Measurements from ENCODE around the gene ANKRD34B.

The ANKRD34B gene

DNA sequence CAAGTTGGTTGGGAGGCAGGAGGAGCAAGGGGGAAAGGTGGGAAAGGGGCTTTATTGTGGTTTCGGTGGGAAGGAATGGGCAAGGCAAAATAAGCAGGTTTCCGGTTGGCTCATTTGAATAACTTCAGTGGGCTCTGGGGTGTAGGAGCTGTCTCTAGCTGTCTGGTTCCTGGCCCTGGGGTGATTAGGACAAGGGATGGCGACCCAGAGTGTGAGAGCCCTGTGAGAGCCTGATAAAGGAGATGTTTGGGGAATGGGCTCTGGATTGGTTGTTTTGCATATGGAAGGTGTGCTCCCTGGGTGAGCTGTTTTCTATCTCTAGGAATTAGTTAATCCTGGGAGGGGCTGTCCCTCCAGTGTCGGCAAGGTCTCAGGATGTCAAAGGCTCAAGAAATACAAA is 15.4 kb downstream of the ANKRD34B start:
- H3K36me3 Mint-ChIP-seq = no peaks in the 10 kb centered on the region
- ATAC-seq (replicated peaks) (no peak), DNase-seq (no peak)
- no peak overlapping the region for H3K4me3 Mint-ChIP-seq
- H3K4me1 Mint-ChIP-seq = no peaks in the 10 kb centered on the region
- H3K27ac Mint-ChIP-seq = no peak overlapping the region
- peaks cover 0 to 1% of the 10 kb centered on the region in 2 donors for H3K9me3 Mint-ChIP-seq
- H3K27me3 Mint-ChIP-seq = peaks cover 26 to 38% of the 10 kb centered on the region in 2 donors

DNA sequence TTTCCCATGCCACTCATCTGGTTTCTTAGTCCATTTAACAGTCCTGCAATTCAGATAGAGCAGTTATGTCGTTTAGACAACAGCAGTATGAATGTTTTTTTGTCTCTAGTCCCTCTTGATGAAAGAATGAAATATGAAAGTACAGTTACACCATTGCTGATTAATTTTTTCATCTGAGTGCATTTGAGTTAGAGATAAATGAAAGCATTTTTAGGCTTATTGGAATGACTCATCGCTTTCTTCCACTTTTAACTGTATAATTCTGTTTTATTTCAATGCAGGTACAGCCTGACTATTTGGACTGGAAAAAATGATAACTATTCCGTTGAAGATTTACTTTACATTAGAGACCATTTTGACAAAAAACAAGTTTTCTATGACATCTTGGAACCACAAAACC is 28.7 kb downstream of the ANKRD34B start:
- DNase-seq (no peak), ATAC-seq (replicated peaks) (no peak)
- no peak overlapping the region for H3K4me3 Mint-ChIP-seq
- H3K4me1 Mint-ChIP-seq = no peaks in the 10 kb centered on the region
- no peaks in the 10 kb centered on the region for H3K27me3 Mint-ChIP-seq
- H3K27ac Mint-ChIP-seq = no peak overlapping the region
- H3K36me3 Mint-ChIP-seq = peaks cover 0 to 1% of the 10 kb centered on the region in 2 donors
- peaks cover 5% of the 10 kb centered on the region in 2 donors for H3K9me3 Mint-ChIP-seq

DNA sequence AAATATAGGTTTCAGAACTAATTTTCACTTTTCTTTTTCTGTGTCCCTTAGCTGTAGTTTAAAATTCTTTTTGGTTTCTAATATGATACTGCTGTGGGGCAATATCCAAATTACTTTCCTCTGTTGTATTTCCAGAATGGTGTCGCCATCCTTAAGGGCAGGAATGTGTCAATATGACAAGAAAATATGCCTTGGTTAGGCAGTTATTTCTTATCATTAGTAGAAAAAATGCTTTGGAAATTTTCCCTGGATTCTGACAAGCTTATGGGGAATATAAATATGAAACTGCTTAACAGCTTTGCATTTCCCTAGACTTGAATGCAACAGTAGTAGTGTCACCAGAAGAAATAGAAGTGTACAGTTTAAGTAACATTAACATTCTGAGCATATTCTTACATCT is 29.4 kb downstream of the ANKRD34B start:
- Mint-ChIP-seq H3K27ac (no peak overlapping the region), H3K27me3 (no peaks in the 10 kb centered on the region), H3K36me3 (peaks cover 0 to 1% of the 10 kb centered on the region in 2 donors), H3K4me3 (no peak overlapping the region), H3K4me1 (no peaks in the 10 kb centered on the region), H3K9me3 (peaks cover 5% of the 10 kb centered on the region in 2 donors)
- no peak for DNase-seq
- no peak for ATAC-seq (replicated peaks)

DNA sequence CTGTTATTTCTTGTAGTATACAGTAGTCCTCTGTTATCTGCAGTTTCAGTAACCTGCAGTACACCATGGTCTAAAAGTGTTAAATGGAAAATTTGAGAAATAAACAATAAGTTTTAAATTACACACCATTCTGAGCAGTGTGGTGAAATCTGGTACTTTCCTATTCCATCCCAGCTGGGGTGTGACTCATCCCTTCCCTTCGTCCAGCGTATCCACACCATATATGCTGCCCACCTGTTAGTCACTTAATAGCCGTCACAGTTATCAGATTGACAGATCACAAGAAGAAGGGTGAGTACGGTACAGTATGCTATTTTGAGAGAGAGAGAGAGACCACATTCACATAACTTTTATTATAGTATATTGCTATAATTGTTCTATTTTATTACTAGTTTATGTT is 53.3 kb downstream of the ANKRD34B start:
- peak; percentile 7 for DNase-seq
- ATAC-seq (replicated peaks) = peak; percentile 82 to 97
- no peaks in the 10 kb centered on the region for H3K9me3 Mint-ChIP-seq
- H3K4me3 Mint-ChIP-seq = no peak overlapping the region
- H3K27me3 Mint-ChIP-seq = peaks cover 0 to 3% of the 10 kb centered on the region in 2 donors
- no peaks in the 10 kb centered on the region for H3K36me3 Mint-ChIP-seq
- peaks cover 0 to 2% of the 10 kb centered on the region in 2 donors for H3K4me1 Mint-ChIP-seq
- H3K27ac Mint-ChIP-seq = no peak overlapping the region

DNA sequence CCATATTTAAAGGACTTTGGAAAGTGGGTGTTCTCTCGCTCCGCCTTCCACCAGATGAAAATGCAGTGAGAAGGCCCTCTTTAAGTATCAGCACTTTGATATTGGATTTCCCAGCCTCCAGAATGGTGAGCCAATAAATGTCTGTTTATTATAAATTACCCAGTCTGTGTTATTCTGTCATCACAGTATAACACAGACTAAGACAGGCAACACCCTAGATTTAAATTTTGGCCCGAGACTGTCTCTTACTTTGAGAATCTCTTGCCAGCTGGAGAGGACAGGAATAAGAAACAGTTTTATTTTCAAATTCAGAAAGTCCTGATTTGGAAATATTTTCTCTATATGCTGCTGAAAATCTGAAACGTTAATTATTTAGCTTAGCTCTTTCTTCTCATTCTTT is 60.7 kb downstream of the ANKRD34B start:
- Mint-ChIP-seq H3K4me3 (no peak overlapping the region), H3K36me3 (no peaks in the 10 kb centered on the region), H3K9me3 (no peaks in the 10 kb centered on the region), H3K4me1 (no peaks in the 10 kb centered on the region), H3K27me3 (peaks cover 0 to 3% of the 10 kb centered on the region in 2 donors), H3K27ac (no peak overlapping the region)
- no peak for ATAC-seq (replicated peaks)
- no peak for DNase-seq

DNA sequence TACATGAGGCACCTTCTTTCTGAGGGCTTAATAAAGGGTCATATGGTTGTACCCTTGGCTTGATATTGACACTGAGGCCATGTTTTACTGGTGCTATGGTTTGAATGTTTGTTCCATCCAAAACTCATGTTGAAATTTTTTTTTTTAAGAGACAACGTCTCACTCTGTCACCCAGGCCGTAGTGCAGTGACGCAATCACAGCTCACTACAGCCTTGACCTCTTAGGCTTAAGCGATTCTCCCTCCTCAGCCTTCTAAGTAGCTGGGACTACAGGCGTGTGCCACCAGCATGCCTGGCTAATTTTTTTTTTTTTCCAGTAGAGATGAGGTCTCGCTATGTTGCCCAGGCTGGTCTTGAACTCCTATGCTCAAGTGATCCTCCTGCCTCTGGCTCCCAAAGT is 61.2 kb downstream of the ANKRD34B start:
- Mint-ChIP-seq H3K4me1 (peaks cover 3 to 4% of the 10 kb centered on the region in 2 donors), H3K4me3 (no peak overlapping the region), H3K27me3 (peaks cover 0 to 3% of the 10 kb centered on the region in 2 donors), H3K36me3 (no peaks in the 10 kb centered on the region), H3K9me3 (no peaks in the 10 kb centered on the region), H3K27ac (no peak overlapping the region)
- no peak for DNase-seq
- no peak for ATAC-seq (replicated peaks)

DNA sequence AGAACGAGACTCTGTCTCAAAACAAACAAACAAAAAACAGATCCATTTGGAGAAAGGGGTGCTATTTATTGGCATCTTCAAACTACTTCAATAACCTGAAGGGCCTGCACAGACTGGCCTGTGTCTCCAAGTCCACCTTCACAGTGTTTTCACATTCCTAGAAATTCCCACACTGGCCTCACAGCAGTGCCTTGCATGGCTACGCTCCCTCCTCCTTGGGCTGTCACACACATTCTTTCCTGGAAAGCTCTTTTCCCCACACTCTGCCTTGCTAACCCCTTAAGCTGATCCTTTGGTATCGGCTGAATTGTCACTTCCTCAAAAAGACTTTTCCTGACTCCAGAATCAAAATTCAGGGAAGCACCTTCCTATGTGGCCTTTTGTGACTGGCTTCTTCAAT is 62.4 kb downstream of the ANKRD34B start:
- ATAC-seq (replicated peaks) (no peak), DNase-seq (no peak)
- Mint-ChIP-seq H3K4me1 (peaks cover 5 to 7% of the 10 kb centered on the region in 2 donors), H3K9me3 (no peaks in the 10 kb centered on the region), H3K36me3 (no peaks in the 10 kb centered on the region), H3K27ac (no peak overlapping the region), H3K4me3 (no peak overlapping the region), H3K27me3 (no peaks in the 10 kb centered on the region)
